Measurements from ENCODE around the gene OR1D5.

Gene OR1D5

DNA sequence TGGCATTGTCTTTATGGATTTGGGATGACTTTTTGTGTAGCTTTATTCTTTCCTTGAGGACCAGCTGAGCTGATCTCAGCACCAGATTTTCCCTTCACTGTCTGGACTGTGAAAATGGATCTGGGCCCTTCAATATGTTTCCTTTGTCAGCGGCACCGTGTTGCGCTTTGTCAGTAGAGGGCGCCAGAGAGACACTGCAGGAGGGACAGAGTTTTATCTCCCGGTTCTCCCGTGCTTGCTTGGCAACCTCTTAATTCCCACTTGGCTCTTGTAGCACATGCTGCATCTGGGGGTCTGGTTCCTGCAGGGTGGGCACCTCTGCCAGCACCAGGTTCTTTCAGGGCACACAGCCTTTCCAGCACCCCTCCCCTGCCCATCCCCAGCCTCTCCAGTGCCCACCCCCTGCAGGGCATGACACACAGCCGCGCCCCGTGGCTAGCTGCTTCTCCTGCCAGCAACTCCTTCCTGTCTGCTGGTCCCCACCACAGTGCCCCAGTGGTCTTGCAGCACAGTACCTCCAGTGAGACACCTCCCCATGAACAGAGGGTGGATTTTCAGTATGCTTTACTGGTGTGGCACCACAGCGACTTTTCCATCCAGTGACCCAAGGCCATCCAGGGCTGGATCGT is 19.6 kb downstream of the OR1D5 start:
- TF ChIP-seq, protein P1, sequence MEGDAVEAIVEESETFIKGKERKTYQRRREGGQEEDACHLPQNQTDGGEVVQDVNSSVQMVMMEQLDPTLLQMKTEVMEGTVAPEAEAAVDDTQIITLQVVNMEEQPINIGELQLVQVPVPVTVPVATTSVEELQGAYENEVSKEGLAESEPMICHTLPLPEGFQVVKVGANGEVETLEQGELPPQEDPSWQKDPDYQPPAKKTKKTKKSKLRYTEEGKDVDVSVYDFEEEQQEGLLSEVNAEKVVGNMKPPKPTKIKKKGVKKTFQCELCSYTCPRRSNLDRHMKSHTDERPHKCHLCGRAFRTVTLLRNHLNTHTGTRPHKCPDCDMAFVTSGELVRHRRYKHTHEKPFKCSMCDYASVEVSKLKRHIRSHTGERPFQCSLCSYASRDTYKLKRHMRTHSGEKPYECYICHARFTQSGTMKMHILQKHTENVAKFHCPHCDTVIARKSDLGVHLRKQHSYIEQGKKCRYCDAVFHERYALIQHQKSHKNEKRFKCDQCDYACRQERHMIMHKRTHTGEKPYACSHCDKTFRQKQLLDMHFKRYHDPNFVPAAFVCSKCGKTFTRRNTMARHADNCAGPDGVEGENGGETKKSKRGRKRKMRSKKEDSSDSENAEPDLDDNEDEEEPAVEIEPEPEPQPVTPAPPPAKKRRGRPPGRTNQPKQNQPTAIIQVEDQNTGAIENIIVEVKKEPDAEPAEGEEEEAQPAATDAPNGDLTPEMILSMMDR (conservative IDR thresholded peaks at IDR 0.05): peak; percentile 65
- H3K27ac ChIP-seq: no peak overlapping the region

GRCh38 chr17:3040882-3041281 is 22.5 kb downstream of the OR1D5 start:
- TF ChIP-seq, protein P1 (conservative IDR thresholded peaks at IDR 0.05): no peak
- no peak overlapping the region for H3K27ac ChIP-seq

DNA sequence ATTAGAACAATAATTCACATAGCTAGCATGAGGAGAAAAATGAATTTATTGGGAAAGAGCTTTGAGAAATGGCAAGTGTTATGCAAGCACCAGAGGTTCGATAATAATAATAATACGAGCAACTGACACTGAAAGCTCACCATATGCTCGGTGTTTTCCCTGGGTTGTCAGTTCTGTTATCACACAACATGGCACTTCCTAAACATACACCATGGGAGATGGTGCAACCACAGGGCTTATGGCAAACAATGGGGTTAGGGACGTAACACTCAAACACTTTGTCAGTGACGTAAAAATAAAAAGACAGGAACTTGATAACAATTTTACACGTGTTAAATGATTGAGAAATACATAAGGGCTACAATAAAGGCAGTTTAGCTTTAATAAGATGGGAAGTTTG is 23.7 kb downstream of the OR1D5 start:
- H3K27ac ChIP-seq: no peak overlapping the region
- TF ChIP-seq, protein P1 (conservative IDR thresholded peaks at IDR 0.05): no peak

- H3K27ac ChIP-seq: no peak overlapping the region
- TF ChIP-seq, protein P1 (conservative IDR thresholded peaks at IDR 0.05): 0 out of 2 replicates have a peak, but pooled peaks have one; percentile 12
Observed at GRCh38 chr17:3038941-3039340, 24.5 kb downstream of the OR1D5 start.

- H3K27ac ChIP-seq: no peak overlapping the region
- TF ChIP-seq, protein P1 (conservative IDR thresholded peaks at IDR 0.05): no peak
Observed at GRCh38 chr17:3037259-3037658, 26.1 kb downstream of the OR1D5 start.

DNA sequence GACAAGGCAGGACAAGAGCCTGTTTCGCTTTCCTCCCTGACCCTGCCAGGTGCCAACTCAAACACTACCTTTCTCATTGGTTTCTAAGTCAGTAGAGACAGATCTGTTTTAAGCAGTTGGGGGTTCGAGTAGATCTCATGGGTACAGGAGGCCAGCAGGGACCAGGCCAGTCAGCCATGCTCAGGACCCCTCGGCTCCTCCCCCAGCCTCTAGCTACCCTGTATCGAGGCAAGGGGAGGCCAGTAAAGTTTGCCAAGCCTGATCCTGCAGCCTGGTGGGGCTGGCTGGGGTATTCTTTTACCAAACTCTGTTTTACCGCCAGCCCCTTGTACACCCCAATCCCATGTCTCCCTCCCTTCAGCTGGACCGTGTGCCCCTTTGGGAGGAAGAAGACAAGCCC is 26.6 kb downstream of the OR1D5 start:
- H3K27ac ChIP-seq: no peak overlapping the region
- TF ChIP-seq, protein P1 (conservative IDR thresholded peaks at IDR 0.05): no peak

DNA sequence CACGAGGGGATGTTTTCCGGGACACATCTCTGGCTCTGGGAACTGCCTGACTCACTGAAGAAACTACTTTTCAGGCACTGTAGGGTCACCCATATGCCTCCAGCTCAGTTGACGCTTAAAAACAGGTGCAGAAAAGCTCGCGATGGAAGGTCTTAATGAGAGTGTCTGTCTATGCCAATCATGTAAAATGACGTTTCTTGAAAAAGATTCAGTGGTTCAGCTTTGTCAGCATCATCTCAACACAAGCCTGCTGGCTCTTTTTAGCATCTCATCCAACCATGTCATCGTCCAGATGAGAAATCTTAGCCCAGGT is 27.5 kb downstream of the OR1D5 start:
- no peak overlapping the region for H3K27ac ChIP-seq
- TF ChIP-seq, protein P1 (conservative IDR thresholded peaks at IDR 0.05): no peak
